ENCODE data around the gene INSR. TPM values are rescaled to one million over a fixed set of nuclear protein-coding genes. Genes with fewer than 3 reads are reported as not detected.
"Not testable (repeated sequence)": the region's sequence is repeated elsewhere in the genome, so short reads cannot be mapped to it uniquely, and the experiment has no call there.

The INSR gene
- total RNA-seq (2014; rRNA removed; shearing (Covaris generic)): 0.49 and 0.72 TPM in 2 replicates

GRCh38 chr19:7293762-7294557 lies at the start of gene INSR:
Gene INSR, minus strand, starts transcription at chr19:7294414. Its CDS starts 523 bp downstream, at chr19:7293891.
- peak; percentile 72 for DNase-seq (ENCODE audit: low read depth)

GRCh38 chr19:7342143-7342542 lies 47.9 kb upstream of the INSR start:
- no peak for DNase-seq (ENCODE audit: low read depth)

- peak; percentile 58 for DNase-seq (ENCODE audit: low read depth)
Observed at GRCh38 chr19:7340959-7341837, 47.0 kb upstream of the INSR start.

GRCh38 chr19:7337380-7338194 lies 43.4 kb upstream of the INSR start:
- no peak for DNase-seq (ENCODE audit: low read depth)

GRCh38 chr19:7336321-7336973 lies 42.2 kb upstream of the INSR start:
- no peak for DNase-seq (ENCODE audit: low read depth)

GRCh38 chr19:7333198-7334118 lies 39.2 kb upstream of the INSR start:
- DNase-seq (ENCODE audit: low read depth): no peak

- DNase-seq (ENCODE audit: low read depth): no peak
Observed at GRCh38 chr19:7331446-7331845, 37.2 kb upstream of the INSR start.

- no peak for DNase-seq (ENCODE audit: low read depth)
Observed at GRCh38 chr19:7328647-7329046, 34.4 kb upstream of the INSR start.

GRCh38 chr19:7327802-7328201 lies 33.6 kb upstream of the INSR start:
- DNase-seq (ENCODE audit: low read depth): no peak

- DNase-seq (ENCODE audit: low read depth): no peak
Observed at GRCh38 chr19:7326105-7326877, 32.1 kb upstream of the INSR start.

- no peak for DNase-seq (ENCODE audit: low read depth)
Observed at GRCh38 chr19:7318176-7318575, 24.0 kb upstream of the INSR start.

GRCh38 chr19:7312816-7313215 lies 18.6 kb upstream of the INSR start:
- no peak for DNase-seq (ENCODE audit: low read depth)

GRCh38 chr19:7311911-7312310 lies 17.7 kb upstream of the INSR start:
- no peak for DNase-seq (ENCODE audit: low read depth)

GRCh38 chr19:7308327-7308726 lies 14.1 kb upstream of the INSR start:
- DNase-seq (ENCODE audit: low read depth): not testable (repeated sequence)

GRCh38 chr19:7307590-7308218 lies 13.5 kb upstream of the INSR start:
- no peak for DNase-seq (ENCODE audit: low read depth)

GRCh38 chr19:7304200-7304599 lies 10.0 kb upstream of the INSR start:
- no peak for DNase-seq (ENCODE audit: low read depth)

- no peak for DNase-seq (ENCODE audit: low read depth)
Observed at GRCh38 chr19:7303470-7303869, 9.3 kb upstream of the INSR start.

- no peak for DNase-seq (ENCODE audit: low read depth)
Observed at GRCh38 chr19:7301525-7301924, 7.3 kb upstream of the INSR start.

- no peak for DNase-seq (ENCODE audit: low read depth)
Observed at GRCh38 chr19:7297742-7298141, 3.5 kb upstream of the INSR start.
